Measurements from ENCODE around the gene PRELP.

GRCh38 chr1:203456577-203456976 lies 19.0 kb upstream of the PRELP start:
- TF ChIP-seq CTCF (IDR thresholded peaks at IDR 0.05 in 8 of 11, conservative IDR thresholded peaks at IDR 0.05 in 3 of 11) (no peak), POLR2A (IDR thresholded peaks at IDR 0.05) (no peak)

Data from spleen (tissue), 7 donors.